ENCODE results near the gene TNRC6B.
A peak's percentile ranks its signal among the peaks of the same experiment; 100 is the strongest.
"Not testable (repeated sequence)": the region's sequence is repeated elsewhere in the genome, so short reads cannot be mapped to it uniquely, and the experiment has no call there.

The TNRC6B gene

GRCh38 chr22:40346185-40347118 is 168.7 kb downstream of the TNRC6B start, which contains the start of gene ADSL:
Gene ADSL (plus strand): TSS chr22:40346500. CDS start chr22:40346559, 59 bp downstream.
- FAIRE-seq: no peak
- DNase-seq (ENCODE audit: insufficient read length, low spot score): peak; percentile 92

- DNase-seq (ENCODE audit: insufficient read length, low spot score): no peak
These were observed 169.6 kb downstream of the TNRC6B start for GRCh38 chr22:40347300-40347699.

GRCh38 chr22:40348025-40348658 is 170.4 kb downstream of the TNRC6B start:
- FAIRE-seq: no peak
- DNase-seq (ENCODE audit: insufficient read length, low spot score): peak; percentile 54

More at GRCh38 chr22:40347300-40347699, 169.6 kb downstream of the TNRC6B start:
- FAIRE-seq: no peak

- no peak for FAIRE-seq
- no peak for DNase-seq (ENCODE audit: insufficient read length, low spot score)
These were observed 175.0 kb downstream of the TNRC6B start for GRCh38 chr22:40352763-40353162.

- DNase-seq (ENCODE audit: insufficient read length, low spot score): no peak
- no peak for FAIRE-seq
These were observed 183.4 kb downstream of the TNRC6B start for GRCh38 chr22:40361100-40361499.

- DNase-seq (ENCODE audit: insufficient read length, low spot score) (no peak), FAIRE-seq (no peak)
These were observed 185.3 kb downstream of the TNRC6B start for GRCh38 chr22:40363059-40363458.

- DNase-seq (ENCODE audit: insufficient read length, low spot score) (no peak), FAIRE-seq (no peak)
These were observed 186.7 kb downstream of the TNRC6B start for GRCh38 chr22:40364431-40364830.

GRCh38 chr22:40366068-40366467 is 188.3 kb downstream of the TNRC6B start:
- no peak for DNase-seq (ENCODE audit: insufficient read length, low spot score)
- no peak for FAIRE-seq

- FAIRE-seq: no peak
These were observed 189.6 kb downstream of the TNRC6B start for GRCh38 chr22:40367342-40367741.

GRCh38 chr22:40368016-40368415 is 190.3 kb downstream of the TNRC6B start:
- FAIRE-seq: no peak
- no peak for DNase-seq (ENCODE audit: insufficient read length, low spot score)

More at GRCh38 chr22:40367342-40367741, 189.6 kb downstream of the TNRC6B start:
- DNase-seq (ENCODE audit: insufficient read length, low spot score): no peak

- DNase-seq (ENCODE audit: insufficient read length, low spot score) (no peak), FAIRE-seq (no peak)
These were observed 191.1 kb downstream of the TNRC6B start for GRCh38 chr22:40368836-40369235.

GRCh38 chr22:40374567-40374966 is 196.8 kb downstream of the TNRC6B start:
- FAIRE-seq (no peak), DNase-seq (ENCODE audit: insufficient read length, low spot score) (no peak)

GRCh38 chr22:40376149-40376548 is 198.4 kb downstream of the TNRC6B start:
- no peak for FAIRE-seq
- no peak for DNase-seq (ENCODE audit: insufficient read length, low spot score)

GRCh38 chr22:40377931-40378330 is 200.2 kb downstream of the TNRC6B start:
- no peak for FAIRE-seq
- DNase-seq (ENCODE audit: insufficient read length, low spot score): no peak

- DNase-seq (ENCODE audit: insufficient read length, low spot score); FAIRE-seq: not testable (repeated sequence)
These were observed 200.7 kb downstream of the TNRC6B start for GRCh38 chr22:40378448-40378847.

- FAIRE-seq (no peak), DNase-seq (ENCODE audit: insufficient read length, low spot score) (no peak)
These were observed 203.7 kb downstream of the TNRC6B start for GRCh38 chr22:40381461-40381860.

- FAIRE-seq: no peak
These were observed 206.2 kb downstream of the TNRC6B start for GRCh38 chr22:40383905-40384304.

GRCh38 chr22:40385036-40385782 is 207.5 kb downstream of the TNRC6B start:
- no peak for DNase-seq (ENCODE audit: insufficient read length, low spot score)
- FAIRE-seq: no peak

More at GRCh38 chr22:40383905-40384304, 206.2 kb downstream of the TNRC6B start:
- no peak for DNase-seq (ENCODE audit: insufficient read length, low spot score)
